ENCODE results near the gene CYB5B.

The CYB5B gene

GRCh38 chr16:69424053-69424934, at the start of gene CYB5B:
Gene CYB5B, plus strand, starts transcription at chr16:69424619. Its CDS starts 65 bp downstream, at chr16:69424684.
- peak; percentile 89 for DNase-seq

- no peak for DNase-seq
Observed at GRCh38 chr16:69376393-69377059, 47.9 kb upstream of the CYB5B start.

DNA sequence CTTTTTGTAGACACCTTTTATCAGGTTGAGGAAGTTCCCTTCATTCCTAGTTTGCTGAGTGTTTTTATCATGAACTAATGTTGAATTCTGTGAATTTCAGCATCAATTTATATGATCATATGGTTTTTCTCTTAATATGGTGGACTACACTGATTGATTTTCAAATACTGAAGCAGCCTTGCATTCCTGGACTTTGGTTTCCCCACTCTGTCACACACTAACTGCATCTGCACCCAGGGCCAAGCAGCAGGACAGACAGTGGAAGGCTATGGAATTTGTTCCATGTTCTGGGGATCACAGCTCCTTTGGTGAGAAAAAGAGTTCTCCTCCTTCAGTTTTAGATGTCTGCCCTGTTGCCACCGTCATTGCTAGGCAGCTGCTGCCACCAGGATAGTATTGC, 46.4 kb upstream of the CYB5B start:
- no peak for DNase-seq

DNA sequence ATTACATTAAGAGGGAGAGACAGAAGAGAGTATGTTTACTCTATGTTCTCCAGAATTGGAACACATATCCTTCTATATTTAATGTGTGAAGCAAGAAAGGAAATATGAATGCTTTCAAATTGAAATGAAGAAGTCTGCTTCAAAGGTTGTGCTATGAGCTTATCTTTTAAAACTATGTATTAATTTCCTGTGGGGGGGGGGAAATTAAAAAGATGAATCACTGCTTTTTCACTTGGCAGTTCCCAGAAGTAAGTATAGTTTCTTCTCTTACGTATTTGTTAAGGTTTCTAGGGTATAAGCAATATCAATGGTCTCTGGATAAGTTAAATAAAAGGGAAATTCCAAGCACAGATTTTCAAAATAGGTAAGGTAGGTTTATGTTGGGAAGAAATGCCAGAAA, 45.7 kb upstream of the CYB5B start:
- DNase-seq = no peak

DNA sequence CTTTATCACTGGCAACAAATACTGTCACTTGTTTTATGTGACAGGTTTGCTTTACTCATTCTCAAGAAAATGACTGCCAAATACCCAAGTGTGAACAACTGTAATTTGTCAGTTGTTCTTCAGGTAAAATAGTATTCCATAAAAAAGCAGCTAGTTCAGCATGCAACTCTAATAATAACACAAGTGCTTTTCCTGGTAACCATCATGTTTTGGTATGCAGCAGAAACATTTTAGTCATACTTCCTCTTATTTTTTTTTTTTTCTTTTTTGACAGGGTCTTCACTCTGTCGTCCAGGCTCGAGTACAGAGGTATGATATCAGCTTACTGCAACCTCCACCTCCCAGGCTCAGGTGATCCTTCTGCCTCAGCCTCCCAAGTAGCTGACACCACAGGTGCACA, 43.2 kb upstream of the CYB5B start:
- DNase-seq = no peak

DNA sequence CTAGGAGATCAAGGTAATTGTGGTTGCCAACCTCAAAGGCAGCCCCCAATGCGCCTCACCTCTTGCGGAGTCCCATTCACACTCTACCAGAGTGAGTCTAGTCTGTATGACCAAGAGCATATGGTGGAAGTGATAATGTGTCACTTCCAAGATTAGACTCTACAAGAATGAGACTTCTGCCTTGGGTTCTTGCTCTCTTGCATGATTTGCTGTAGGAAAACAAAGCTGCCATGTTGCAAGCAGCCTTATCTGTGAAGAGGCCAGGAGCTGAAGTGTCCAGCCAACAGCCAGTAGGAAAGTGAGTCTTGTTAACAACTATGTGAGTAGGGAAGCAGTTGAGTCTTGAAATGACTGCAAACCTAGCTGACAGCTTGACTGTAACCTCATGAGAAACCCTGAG, 42.0 kb upstream of the CYB5B start:
- DNase-seq = no peak

- no peak for DNase-seq
Observed at GRCh38 chr16:69384974-69385373, 39.4 kb upstream of the CYB5B start.

- DNase-seq = no peak
Observed at GRCh38 chr16:69386596-69386995, 37.8 kb upstream of the CYB5B start.

- no peak for DNase-seq
Observed at GRCh38 chr16:69393898-69394849, 30.2 kb upstream of the CYB5B start.

DNA sequence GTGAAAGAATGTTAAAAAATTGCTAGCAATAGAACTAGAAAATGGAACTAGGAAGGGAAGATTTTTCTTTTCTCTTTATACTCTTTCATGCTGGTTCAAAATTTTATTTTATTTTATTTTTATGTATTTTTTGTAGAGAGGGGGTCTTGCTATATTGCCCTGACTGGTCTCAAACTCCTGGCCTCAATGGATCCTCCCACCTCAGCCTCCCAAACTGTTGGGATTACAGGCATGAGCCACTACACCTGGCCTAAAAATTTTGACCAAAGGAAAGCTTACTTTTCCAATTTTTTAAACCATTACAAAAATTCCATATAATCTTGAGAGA, 28.6 kb upstream of the CYB5B start:
- no peak for DNase-seq

DNA sequence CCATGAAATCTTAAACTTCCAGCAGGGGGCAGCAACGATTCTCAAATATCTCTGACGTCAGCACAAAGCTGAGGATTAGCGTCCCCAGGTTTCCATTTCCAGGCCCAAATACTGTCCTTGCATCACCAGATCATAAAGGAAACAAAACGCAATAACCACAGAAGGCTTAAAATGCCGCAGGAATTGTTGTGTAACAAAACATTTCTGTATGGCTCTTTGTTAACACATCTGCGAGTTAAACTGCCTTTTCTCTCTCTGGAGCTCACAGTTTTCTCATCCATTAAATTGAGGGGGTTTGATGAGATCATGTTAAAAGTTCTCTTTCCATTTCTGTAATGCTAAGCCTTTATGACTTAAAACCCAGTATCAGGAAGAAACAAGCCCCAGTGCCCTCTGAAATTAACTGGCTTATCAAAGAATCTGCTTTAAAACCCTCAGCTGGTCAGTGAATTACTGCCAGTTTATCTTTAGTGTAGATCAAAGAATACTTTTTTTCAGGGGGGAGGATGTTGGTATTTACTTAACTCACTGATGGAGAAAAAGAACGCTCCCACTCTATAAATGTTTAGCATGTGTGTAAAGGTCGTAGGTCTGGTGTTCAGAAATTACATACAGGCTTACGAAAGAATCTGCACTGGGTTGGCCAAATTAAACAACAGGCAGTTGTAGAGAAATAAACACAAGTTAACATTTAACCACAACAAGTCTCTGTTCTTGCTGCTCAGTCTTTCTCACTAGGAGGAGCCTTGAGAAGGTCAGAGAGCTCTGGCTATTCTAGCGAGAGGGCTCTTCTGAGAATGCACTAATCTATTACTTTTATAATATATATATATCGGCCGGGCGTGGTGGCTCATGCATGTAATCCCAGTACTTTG, 28.0 kb upstream of the CYB5B start:
- peak; percentile 56 for DNase-seq

DNA sequence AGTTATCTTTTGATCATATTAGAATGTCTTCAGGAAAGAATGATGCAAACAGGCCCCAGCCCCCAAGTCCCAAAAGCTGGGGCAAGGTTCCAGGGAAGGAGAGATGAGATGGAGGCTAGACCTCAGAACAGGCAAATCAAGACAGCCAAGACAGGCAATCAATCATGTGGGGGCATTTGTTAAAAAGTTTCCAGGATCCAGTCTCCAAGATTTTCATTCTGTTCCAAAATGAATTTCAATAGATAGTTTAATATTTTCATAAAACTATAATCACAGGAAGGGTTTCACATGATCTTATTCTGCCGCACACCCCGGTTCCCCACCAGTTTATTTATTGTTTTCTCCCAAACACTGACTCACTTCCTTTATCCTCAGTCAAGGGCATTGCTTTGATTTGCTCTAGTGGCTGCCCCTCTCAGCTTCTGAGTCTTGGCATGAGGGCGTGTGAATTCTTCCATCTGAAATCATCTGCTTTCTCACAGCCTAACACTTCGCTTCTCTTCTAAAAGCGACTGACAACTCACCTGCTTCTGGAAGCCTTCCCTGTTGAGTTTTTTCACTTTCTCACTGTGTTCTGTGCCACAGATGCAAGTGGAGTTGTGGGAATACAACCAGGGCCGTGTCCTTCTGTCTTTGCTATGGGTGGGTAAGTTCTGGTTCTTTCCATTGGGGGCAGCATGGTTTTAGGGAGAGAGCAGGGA, 26.4 kb upstream of the CYB5B start:
- no peak for DNase-seq

DNA sequence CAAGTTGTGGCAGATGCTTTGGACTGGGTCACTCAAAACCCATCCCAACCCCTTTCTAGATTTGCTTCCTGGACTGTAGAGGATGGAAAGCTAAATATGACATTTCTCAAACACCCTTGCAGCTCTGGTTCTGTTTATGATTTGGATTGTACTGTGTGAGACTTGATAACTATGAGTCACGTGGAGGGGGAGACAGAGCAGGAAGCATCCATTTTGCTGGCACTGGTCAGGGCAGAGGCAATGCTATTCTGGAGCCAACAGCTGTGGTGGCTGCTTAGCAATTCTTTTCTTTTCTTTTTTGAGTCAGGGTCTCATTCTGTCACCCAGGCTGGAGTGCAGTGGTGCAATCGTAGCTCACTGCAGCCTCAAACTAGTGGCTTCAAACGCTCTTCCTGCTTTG, 25.1 kb upstream of the CYB5B start:
- DNase-seq = no peak

DNA sequence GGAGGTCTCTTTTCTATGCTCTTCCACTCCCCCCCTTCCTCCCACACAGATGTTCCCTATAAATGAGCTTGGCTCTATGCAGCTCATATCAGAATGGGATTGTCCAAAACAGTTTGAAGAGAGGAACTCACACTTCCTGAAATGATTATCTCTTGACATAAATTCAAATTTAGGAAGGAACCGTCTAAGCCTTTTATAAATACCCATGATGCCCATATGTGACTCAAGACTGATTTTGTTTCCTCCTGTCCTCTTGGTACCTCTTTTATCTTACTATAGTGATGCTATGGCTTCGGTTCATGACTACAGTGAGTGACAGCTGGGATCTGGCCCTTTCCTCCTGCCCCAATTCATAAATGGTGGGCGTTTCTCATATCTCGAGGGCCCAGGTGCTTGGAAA, 22.0 kb upstream of the CYB5B start:
- no peak for DNase-seq

- no peak for DNase-seq
Observed at GRCh38 chr16:69404275-69404805, 20.1 kb upstream of the CYB5B start.

DNA sequence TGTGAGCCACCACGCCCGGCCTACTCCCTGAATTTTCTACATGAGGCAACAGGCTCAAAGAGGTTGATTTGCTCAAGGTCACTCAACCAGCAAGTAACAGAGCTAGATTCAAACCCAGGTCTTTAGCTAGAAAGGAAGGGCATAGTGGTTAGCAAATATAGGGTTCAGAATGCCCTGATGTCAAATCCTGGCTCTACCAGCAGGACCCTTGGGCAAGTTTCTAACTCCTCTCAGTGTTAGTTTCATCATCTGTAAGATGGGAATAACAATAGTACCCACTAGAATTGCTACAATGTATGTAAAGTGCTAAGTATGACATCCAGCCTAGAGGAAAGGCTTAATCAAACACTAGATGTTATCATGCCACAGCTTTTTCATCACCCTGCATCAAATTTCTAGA, 19.1 kb upstream of the CYB5B start:
- DNase-seq = no peak

GRCh38 chr16:69405757-69406156, 18.7 kb upstream of the CYB5B start:
- DNase-seq = no peak

- no peak for DNase-seq
Observed at GRCh38 chr16:69406780-69407331, 17.6 kb upstream of the CYB5B start.

DNA sequence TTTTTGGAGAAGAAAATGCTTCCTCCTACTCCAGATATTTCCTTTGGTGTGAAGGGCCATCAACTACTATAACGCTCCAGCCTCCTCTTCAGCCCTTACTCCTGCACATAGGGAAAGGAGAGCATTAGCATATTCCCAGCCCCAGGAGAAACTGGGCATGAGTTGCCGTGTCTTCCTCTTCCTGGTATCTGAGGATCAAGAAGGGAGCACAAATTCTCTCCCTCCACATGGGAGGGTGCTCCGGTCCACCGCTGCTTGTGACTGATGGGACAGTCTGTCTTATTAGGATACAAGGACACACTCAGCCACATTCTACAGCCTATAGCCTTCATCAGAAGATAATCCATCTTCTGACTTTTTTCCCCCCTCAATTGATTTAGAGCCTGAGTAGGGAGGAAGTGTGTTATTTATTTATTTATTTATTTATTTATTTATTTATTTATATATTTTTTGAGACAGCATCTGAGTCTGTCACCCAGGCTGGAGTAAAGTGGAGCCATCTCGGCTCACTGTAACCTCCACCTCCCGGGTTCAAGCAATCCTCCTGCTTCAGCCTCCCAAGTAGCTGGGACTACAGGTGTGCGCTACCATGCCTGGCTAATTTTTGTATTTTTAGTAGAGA, 16.6 kb upstream of the CYB5B start:
- no peak for DNase-seq

GRCh38 chr16:69408475-69408874, 15.9 kb upstream of the CYB5B start:
- DNase-seq = no peak
